ENCODE data around the gene AP1S1. TPM values are rescaled to one million over a fixed set of nuclear protein-coding genes. Genes with fewer than 3 reads are reported as not detected.
A peak's percentile ranks its signal among the peaks of the same experiment; 100 is the strongest.

The AP1S1 gene
- total and polyA plus RNA-seq, 2 of the 13 experiments (the other 11 are each of a cell fraction or from before 2014, with no cell fraction given) = 57.5 to 68.1 TPM

- peak; percentile 26; the same call in 1 of the 2 replicates for TF ChIP-seq ARID3A (IDR thresholded peaks at IDR 0.05; ENCODE audit: low read depth, low read length)
- no peak for TF ChIP-seq ZSCAN29 (CRISPR knock-in tag; conservative IDR thresholded peaks at IDR 0.05)
- no peak for TF ChIP-seq ZNF414 (CRISPR knock-in tag; IDR thresholded peaks at IDR 0.05)
- no peak for TF ChIP-seq MATR3 (CRISPR knock-in tag; IDR thresholded peaks at IDR 0.05)
- TF ChIP-seq NFE2L2 (IDR thresholded peaks at IDR 0.05; ENCODE audit: low read length) = no peak
- TF ChIP-seq PHF20 (CRISPR knock-in tag; IDR thresholded peaks at IDR 0.05) = no peak; the same call in 1 of the 2 replicates
- no peak for TF ChIP-seq DDIT3 (CRISPR knock-in tag; IDR thresholded peaks at IDR 0.05)
- no peak for TF ChIP-seq SAFB2 (CRISPR knock-in tag; IDR thresholded peaks at IDR 0.05; ENCODE audit: borderline replicate concordance, low read depth)
- 0 out of 2 replicates have a peak, but pooled peaks have one; percentile 32 for TF ChIP-seq BHLHE40 (IDR thresholded peaks at IDR 0.05; ENCODE audit: low read length)
- TF ChIP-seq TFDP2 (CRISPR knock-in tag; IDR thresholded peaks at IDR 0.05) = 0 out of 2 replicates have a peak, but pooled peaks have one; percentile 12
- TF ChIP-seq PHF21A (CRISPR knock-in tag; IDR thresholded peaks at IDR 0.05) = peak; percentile 81
- TF ChIP-seq ZUFSP (CRISPR knock-in tag; IDR thresholded peaks at IDR 0.05; ENCODE audit: borderline replicate concordance) = no peak
- no peak for TF ChIP-seq MXD4 (CRISPR knock-in tag; IDR thresholded peaks at IDR 0.05)
- no peak for TF ChIP-seq ZBTB26 (CRISPR knock-in tag; IDR thresholded peaks at IDR 0.05; ENCODE audit: borderline replicate concordance)
- no peak for TF ChIP-seq THAP8 (CRISPR knock-in tag; IDR thresholded peaks at IDR 0.05; ENCODE audit: borderline replicate concordance)
- no peak for TF ChIP-seq ETV6 (CRISPR knock-in tag; conservative IDR thresholded peaks at IDR 0.05)
- no peak for TF ChIP-seq ZNF737 (CRISPR knock-in tag; IDR thresholded peaks at IDR 0.05; ENCODE audit: borderline replicate concordance)
- TF ChIP-seq ATM (IDR thresholded peaks at IDR 0.05; ENCODE audit: borderline replicate concordance) = no peak
- TF ChIP-seq ONECUT2 (CRISPR knock-in tag; IDR thresholded peaks at IDR 0.05) = no peak
- no peak for TF ChIP-seq NFYC (CRISPR knock-in tag; IDR thresholded peaks at IDR 0.05)
- no peak for TF ChIP-seq PRPF4 (IDR thresholded peaks at IDR 0.05; ENCODE audit: low read depth, low read length, poor library complexity, severe bottlenecking)
- TF ChIP-seq KAT2B (IDR thresholded peaks at IDR 0.05; ENCODE audit: borderline replicate concordance, low read depth, low read length) = no peak
Observed at GRCh38 chr7:101121991-101122932, 32.0 kb upstream of the AP1S1 start (continued).

All from HepG2 (cell line).